KMS-11 (cell line): ENCODE results near the gene OSBPL5.
"Not testable (repeated sequence)": the region's sequence is repeated elsewhere in the genome, so short reads cannot be mapped to it uniquely, and the experiment has no call there.

Source experiments
- H2AFZ ChIP-seq: fragments of 200-600 bp; sonication (generic); 2 replicates; pipeline ENCODE4 v1.6.1; 2016; ENCODE audit warnings: antibody characterized with exemption, mixed run types, low read depth
- H3K27ac ChIP-seq: fragments of 200-600 bp; sonication (generic); 2 replicates; pipeline ENCODE4 v1.6.1; 2016; ENCODE audit warnings: mild to moderate bottlenecking, mixed run types
- H3K27me3 ChIP-seq: fragments of 200-600 bp; sonication (generic); 2 replicates; pipeline ENCODE4 v1.6.1; 2017; ENCODE audit warnings: mild to moderate bottlenecking, low read depth, mixed run types, moderate library complexity; ENCODE audit not compliant: insufficient read depth
- H3K36me3 ChIP-seq: fragments of 200-600 bp; sonication (generic); 2 replicates; pipeline ENCODE4 v1.6.1; 2017; ENCODE audit warnings: mild to moderate bottlenecking, mixed run types; ENCODE audit not compliant: insufficient read depth
- H3K4me1 ChIP-seq: fragments of 200-600 bp; sonication (generic); 2 replicates; pipeline ENCODE4 v1.6.1; 2016; ENCODE audit warnings: mild to moderate bottlenecking, low read depth, mixed run types; ENCODE audit not compliant: poor library complexity, severe bottlenecking
- H3K4me2 ChIP-seq: fragments of 200-600 bp; sonication (generic); 2 replicates; pipeline ENCODE4 v1.7.0; 2016; ENCODE audit warnings: mild to moderate bottlenecking, mixed run types
- H3K4me3 ChIP-seq: fragments of 200-600 bp; sonication (generic); IDR thresholded peaks from 2 replicates; pipeline ENCODE4 v1.6.1; 2017; ENCODE audit warnings: low read depth, low read length, mixed read lengths; ENCODE audit not compliant: insufficient read depth
- H3K79me2 ChIP-seq: fragments of 200-600 bp; sonication (generic); 2 replicates; pipeline ENCODE4 v1.6.1; 2016; ENCODE audit warnings: low read depth, mixed run types; ENCODE audit not compliant: insufficient read depth
- H3K9ac ChIP-seq: fragments of 200-600 bp; sonication (generic); 2 replicates; pipeline ENCODE4 v1.6.1; 2016; ENCODE audit warnings: mild to moderate bottlenecking, mixed run types
- H4K20me1 ChIP-seq: fragments of 200-600 bp; sonication (generic); 2 replicates; pipeline ENCODE4 v1.6.1; 2016; ENCODE audit warnings: mild to moderate bottlenecking, mixed run types; ENCODE audit not compliant: insufficient read depth
- CTCF ChIP-seq: fragments of 200-600 bp; sonication (generic); conservative IDR thresholded peaks from 2 replicates; pipeline ENCODE4 v1.6.1; 2017; ENCODE audit warnings: low read depth, mild to moderate bottlenecking, antibody characterized with exemption, low read length, moderate library complexity, mixed read lengths

Gene OSBPL5

GRCh38 chr11:3077189-3077836 lies 87.8 kb downstream of the OSBPL5 start:
- Histone ChIP-seq H3K4me3 (no peak overlapping the region), H3K4me2 (no peak overlapping the region), H3K27ac (no peak overlapping the region), H3K79me2 (no peaks in the 10 kb centered on the region), H3K27me3 (no peaks in the 10 kb centered on the region), H3K4me1 (no peaks in the 10 kb centered on the region), H3K9ac (no peak overlapping the region), H4K20me1 (no peaks in the 10 kb centered on the region), H2AFZ (no peak overlapping the region), H3K36me3 (no peaks in the 10 kb centered on the region)
- no peak for TF ChIP-seq CTCF

GRCh38 chr11:3074912-3075589 lies 90.1 kb downstream of the OSBPL5 start:
- no peak for TF ChIP-seq CTCF
- Histone ChIP-seq H3K4me1 (no peaks in the 10 kb centered on the region), H3K36me3 (no peaks in the 10 kb centered on the region), H3K27me3 (no peaks in the 10 kb centered on the region), H3K4me3 (no peak overlapping the region), H3K9ac (no peak overlapping the region), H3K4me2 (no peak overlapping the region), H3K79me2 (no peaks in the 10 kb centered on the region), H3K27ac (no peak overlapping the region), H4K20me1 (no peaks in the 10 kb centered on the region), H2AFZ (no peak overlapping the region)

- TF ChIP-seq CTCF, result no peak
- Histone ChIP-seq H3K36me3 (no peaks in the 10 kb centered on the region), H2AFZ (no peak overlapping the region), H4K20me1 (no peaks in the 10 kb centered on the region), H3K4me1 (no peaks in the 10 kb centered on the region), H3K27ac (no peak overlapping the region), H3K4me2 (no peak overlapping the region), H3K9ac (no peak overlapping the region), H3K27me3 (no peaks in the 10 kb centered on the region), H3K4me3 (no peak overlapping the region), H3K79me2 (no peaks in the 10 kb centered on the region)
These were observed 92.1 kb downstream of the OSBPL5 start for GRCh38 chr11:3073029-3073435.

- no peak overlapping the region for H3K4me2 ChIP-seq
- no peak overlapping the region for H3K9ac ChIP-seq
- H4K20me1 ChIP-seq, result no peaks in the 10 kb centered on the region
- H3K4me1 ChIP-seq, result no peaks in the 10 kb centered on the region
- H3K27ac ChIP-seq, result no peak overlapping the region
- H3K4me3 ChIP-seq, result no peak overlapping the region
- no peaks in the 10 kb centered on the region for H3K79me2 ChIP-seq
- H2AFZ ChIP-seq, result no peak overlapping the region
- no peak for TF ChIP-seq CTCF
- H3K27me3 ChIP-seq, result no peaks in the 10 kb centered on the region
- H3K36me3 ChIP-seq, result no peaks in the 10 kb centered on the region
These were observed 95.7 kb downstream of the OSBPL5 start for GRCh38 chr11:3069425-3069824.

GRCh38 chr11:3066308-3066707 lies 98.8 kb downstream of the OSBPL5 start:
- not testable (repeated sequence) for H3K4me1 ChIP-seq, H3K4me2 ChIP-seq, H3K9ac ChIP-seq, H3K27me3 ChIP-seq, H3K36me3 ChIP-seq, H3K27ac ChIP-seq, H4K20me1 ChIP-seq, H2AFZ ChIP-seq, H3K79me2 ChIP-seq, H3K4me3 ChIP-seq

GRCh38 chr11:3064709-3065108 lies 100.4 kb downstream of the OSBPL5 start:
- H3K4me2 ChIP-seq, H3K9ac ChIP-seq, H3K27me3 ChIP-seq, H3K4me1 ChIP-seq, H3K79me2 ChIP-seq, H2AFZ ChIP-seq, H3K36me3 ChIP-seq, H4K20me1 ChIP-seq, H3K27ac ChIP-seq, H3K4me3 ChIP-seq: not testable (repeated sequence)

- H3K36me3 ChIP-seq, H3K4me3 ChIP-seq, H2AFZ ChIP-seq, H3K9ac ChIP-seq, H3K79me2 ChIP-seq, H3K27me3 ChIP-seq, H4K20me1 ChIP-seq, H3K4me1 ChIP-seq, H3K27ac ChIP-seq, H3K4me2 ChIP-seq: not testable (repeated sequence)
These were observed 101.2 kb downstream of the OSBPL5 start for GRCh38 chr11:3063876-3064275.
